Activated CD4-positive, alpha-beta T cell treated with anti-CD3 and anti-CD28 coated beads for 36 hours (primary cell): Measurements from ENCODE around the gene MIA3. TPM values are rescaled to one million over a fixed set of nuclear protein-coding genes. Genes with fewer than 3 reads are reported as not detected.

ENCODE experiments used
- ATAC-seq: fragments of 200-7000 bp; cut with Tn5 transposase; one replicate; pipeline ENCODE4 v1.10.0; 2021; ENCODE audit warnings: mild to moderate bottlenecking, moderate library complexity
- CTCF ChIA-PET: fragments of 350-600 bp; sonication (Branson Sonifier 250); formaldehyde crosslinking; loops from one replicate; lab custom pipeline; 2021; ENCODE audit warnings: antibody characterized with exemption; lab: Charles Lee
- POLR2A ChIA-PET: fragments of 350-600 bp; sonication (Branson Sonifier 250); formaldehyde crosslinking; loops from one replicate; lab custom pipeline; 2021; ENCODE audit warnings: antibody characterized with exemption, inconsistent platforms; lab: Charles Lee
- DNase-seq: peaks from one replicate; pipeline ENCODE4 v3.0.0-alpha.2; 2020
- H3K27ac Mint-ChIP-seq: one replicate; pipeline ENCODE4 v1.8.0; 2021; ENCODE audit warnings: mixed read lengths
- H3K27me3 Mint-ChIP-seq: one replicate; pipeline ENCODE4 v1.8.0; 2021; ENCODE audit warnings: mixed read lengths
- H3K36me3 Mint-ChIP-seq: one replicate; pipeline ENCODE4 v1.8.0; 2021; ENCODE audit warnings: low read depth, mixed read lengths
- H3K4me1 Mint-ChIP-seq: one replicate; pipeline ENCODE4 v1.8.0; 2021; ENCODE audit warnings: mixed read lengths
- H3K4me3 Mint-ChIP-seq: one replicate; pipeline ENCODE4 v1.8.0; 2021; ENCODE audit warnings: mild to moderate bottlenecking, moderate library complexity, mixed read lengths
- H3K9me3 Mint-ChIP-seq: one replicate; pipeline ENCODE4 v1.8.0; 2021; ENCODE audit warnings: low read depth, mixed read lengths
- intact Hi-C, 2 experiments: fragments of 100-400 bp; cut with DNase I in 1 of 2; cut with micrococcal nuclease in 1 of 2; formaldehyde crosslinking; loops; one replicate each; pipeline versions ENCODE4 v1.14.2 to v1.15.1; 2022 to 2024; cut with DNase I, micrococcal nuclease
- total RNA-seq, 2 experiments: library from RNA; stranded (reverse); gene quantifications; one replicate each; pipeline ENCODE4 v1.2.3, GENCODE V29; 2021

The MIA3 gene
- total RNA-seq, 2 experiments from 2014 or later, result 46.7 to 57.9 TPM

- H3K4me1 Mint-ChIP-seq, result peaks cover 11% of the 10 kb centered on the region
- H3K27ac Mint-ChIP-seq, result no peak overlapping the region
- peaks cover 18% of the 10 kb centered on the region for H3K36me3 Mint-ChIP-seq
- ATAC-seq (no peak), DNase-seq (no peak)
- intact Hi-C loops, result loop anchor here in 1 of 2 experiments (5.0 kb wide), 1 partner anchor 41 kb away; no protein-coding TSS in a partner anchor
- POLR2A ChIA-PET, result no interaction called here
- H3K27me3 Mint-ChIP-seq, result no peaks in the 10 kb centered on the region
- CTCF ChIA-PET, result interaction anchor here (0.6 to 1.6 kb wide), 6 partner anchors 13 to 1144 kb away, joined by 3 to 5 read pairs (median 3); no protein-coding TSS in a partner anchor
- no peaks in the 10 kb centered on the region for H3K9me3 Mint-ChIP-seq
- no peak overlapping the region for H3K4me3 Mint-ChIP-seq
These were observed 79.9 kb downstream of the MIA3 start for GRCh38 chr1:222697826-222698225.

- ChIA-PET POLR2A (no interaction called here), CTCF (interaction anchor here (0.9 to 1.8 kb wide), 3 partner anchors 11 to 187 kb away, joined by 3 to 6 read pairs (median 3); no protein-coding TSS in a partner anchor)
- Mint-ChIP-seq H3K9me3 (no peaks in the 10 kb centered on the region), H3K27me3 (no peaks in the 10 kb centered on the region), H3K27ac (no peak overlapping the region), H3K4me3 (no peak overlapping the region), H3K36me3 (peaks cover 33% of the 10 kb centered on the region), H3K4me1 (peaks cover 27% of the 10 kb centered on the region)
- ATAC-seq (no peak), DNase-seq (no peak)
- intact Hi-C loops, result no loop called here
These were observed 84.3 kb downstream of the MIA3 start for GRCh38 chr1:222702210-222702609.

- no peak overlapping the region for H3K4me3 Mint-ChIP-seq
- ATAC-seq, result no peak
- peaks cover 34% of the 10 kb centered on the region for H3K36me3 Mint-ChIP-seq
- peaks cover 32% of the 10 kb centered on the region for H3K4me1 Mint-ChIP-seq
- H3K27me3 Mint-ChIP-seq, result no peaks in the 10 kb centered on the region
- DNase-seq, result no peak
- no peaks in the 10 kb centered on the region for H3K9me3 Mint-ChIP-seq
- peak overlapping the region; percentile 2 for H3K27ac Mint-ChIP-seq
- ChIA-PET CTCF (interaction anchor here (0.9 kb wide), 1 partner anchor 60 kb away, joined by 3 read pairs; no protein-coding TSS in a partner anchor), POLR2A (no interaction called here)
- intact Hi-C loops, result no loop called here
These were observed 86.4 kb downstream of the MIA3 start for GRCh38 chr1:222704260-222704659.

- H3K4me1 Mint-ChIP-seq, result peaks cover 43% of the 10 kb centered on the region
- H3K9me3 Mint-ChIP-seq, result no peaks in the 10 kb centered on the region
- peaks cover 34% of the 10 kb centered on the region for H3K36me3 Mint-ChIP-seq
- CTCF ChIA-PET, result no interaction called here
- no peak overlapping the region for H3K27ac Mint-ChIP-seq
- H3K4me3 Mint-ChIP-seq, result no peak overlapping the region
- H3K27me3 Mint-ChIP-seq, result no peaks in the 10 kb centered on the region
- POLR2A ChIA-PET, result no interaction called here
- no peak for DNase-seq
- intact Hi-C loops, result no loop called here
- ATAC-seq, result no peak
These were observed 88.9 kb downstream of the MIA3 start for GRCh38 chr1:222706815-222707214.

- H3K4me1 Mint-ChIP-seq, result peaks cover 41% of the 10 kb centered on the region
- intact Hi-C loops, result loop anchor here (5.0 to 10.0 kb wide), 2 partner anchors 125 to 982 kb away; partner anchors contain the start of gene TAF1A (in 1 of the 2)
- peak overlapping the region; percentile 10 for H3K27ac Mint-ChIP-seq
- no peak for DNase-seq
- peak overlapping the region; percentile 6 for H3K4me3 Mint-ChIP-seq
- H3K27me3 Mint-ChIP-seq, result no peaks in the 10 kb centered on the region
- ChIA-PET CTCF (interaction anchor here (0.8 kb wide), 1 partner anchor 115 kb away, joined by 3 read pairs; no protein-coding TSS in a partner anchor), POLR2A (no interaction called here)
- no peak for ATAC-seq
- no peaks in the 10 kb centered on the region for H3K9me3 Mint-ChIP-seq
- peaks cover 28% of the 10 kb centered on the region for H3K36me3 Mint-ChIP-seq
These were observed 91.8 kb downstream of the MIA3 start for GRCh38 chr1:222709700-222710153.

- DNase-seq (peak; percentile 73), ATAC-seq (peak; percentile 47)
- Mint-ChIP-seq H3K4me1 (peaks cover 37% of the 10 kb centered on the region), H3K4me3 (peak overlapping the region; percentile 98), H3K36me3 (peaks cover 26% of the 10 kb centered on the region), H3K27ac (peak overlapping the region; percentile 100), H3K27me3 (no peaks in the 10 kb centered on the region), H3K9me3 (no peaks in the 10 kb centered on the region)
- CTCF ChIA-PET, result interaction anchor here (0.9 to 1.0 kb wide), 3 partner anchors 10 to 77 kb away, joined by 3 read pairs; no protein-coding TSS in a partner anchor
- intact Hi-C loops, result loop anchor here (1.0 to 10.0 kb wide), 11 partner anchors 56 to 1134 kb away; partner anchors contain the start of genes DISP1 (in 1 of the 2), DUSP10 (in 1 of the 2), SUSD4 (in 1 of the 2) and TAF1A (in 1 of the 2)
- POLR2A ChIA-PET, result interaction anchor here (0.7 to 1.7 kb wide), 3 partner anchors 67 to 422 kb away, joined by 3 to 8 read pairs (median 4); no protein-coding TSS in a partner anchor
These were observed 93.7 kb downstream of the MIA3 start for GRCh38 chr1:222711319-222712252.

GRCh38 chr1:222712253-222713090 lies 94.6 kb downstream of the MIA3 start, which contains the start of the genes AIDA and BROX:
TSS of gene AIDA (minus strand) at chr1:222712491. CDS start at chr1:222712317, 174 bp downstream.
TSS of gene BROX (plus strand) at chr1:222712564. CDS start at chr1:222715700, 3,136 bp downstream.
- H3K27me3 Mint-ChIP-seq, result no peaks in the 10 kb centered on the region
- peak; percentile 83 for ATAC-seq
- ChIA-PET CTCF (interaction anchor here (0.9 to 1.7 kb wide), 3 partner anchors 11 to 432 kb away, joined by 3 to 8 read pairs (median 3); no protein-coding TSS in a partner anchor), POLR2A (interaction anchor here (0.8 to 1.7 kb wide), 2 partner anchors 68 to 93 kb away, joined by 3 to 8 read pairs; no protein-coding TSS in a partner anchor)
- H3K36me3 Mint-ChIP-seq, result peaks cover 29% of the 10 kb centered on the region
- intact Hi-C loops, result loop anchor here (1.0 to 10.0 kb wide), 12 partner anchors 57 to 1133 kb away; partner anchors contain the start of genes TAF1A (in 2 of the 2), DISP1 (in 1 of the 2), DUSP10 (in 1 of the 2) and SUSD4 (in 1 of the 2)
- peak within 1 kb of the TSS; percentile 100 for H3K27ac Mint-ChIP-seq
- no peaks in the 10 kb centered on the region for H3K9me3 Mint-ChIP-seq
- peaks cover 35% of the 10 kb centered on the region for H3K4me1 Mint-ChIP-seq
- H3K4me3 Mint-ChIP-seq, result peak within 1 kb of the TSS; percentile 98
- peak; percentile 97 for DNase-seq

GRCh38 chr1:222713091-222713961 lies 95.4 kb downstream of the MIA3 start:
- ATAC-seq (peak; percentile 68), DNase-seq (peak; percentile 92)
- H3K27ac Mint-ChIP-seq, result peak overlapping the region; percentile 100
- H3K9me3 Mint-ChIP-seq, result no peaks in the 10 kb centered on the region
- intact Hi-C loops, result loop anchor here (1.0 to 10.0 kb wide), 6 partner anchors 59 to 986 kb away; partner anchors contain the start of genes TAF1A (in 2 of the 2) and DUSP10 (in 1 of the 2)
- no peaks in the 10 kb centered on the region for H3K27me3 Mint-ChIP-seq
- H3K4me3 Mint-ChIP-seq, result peak overlapping the region; percentile 98
- ChIA-PET CTCF (interaction anchor here (0.9 to 1.7 kb wide), 3 partner anchors 12 to 431 kb away, joined by 3 to 8 read pairs (median 3); no protein-coding TSS in a partner anchor), POLR2A (interaction anchor here (0.7 to 1.7 kb wide), 3 partner anchors 12 to 94 kb away, joined by 3 to 8 read pairs (median 6); no protein-coding TSS in a partner anchor)
- H3K4me1 Mint-ChIP-seq, result peaks cover 37% of the 10 kb centered on the region
- peaks cover 30% of the 10 kb centered on the region for H3K36me3 Mint-ChIP-seq

- H3K27ac Mint-ChIP-seq, result peak overlapping the region; percentile 29
These were observed 98.5 kb downstream of the MIA3 start for GRCh38 chr1:222716393-222716792.

More at GRCh38 chr1:222716393-222716792, 98.5 kb downstream of the MIA3 start:
- peaks cover 37% of the 10 kb centered on the region for H3K36me3 Mint-ChIP-seq
- intact Hi-C loops, result loop anchor here in 1 of 2 experiments (10.0 kb wide), 1 partner anchor 132 kb away; the partner anchor contains the start of gene TAF1A
- ChIA-PET CTCF (no interaction called here), POLR2A (no interaction called here)
- H3K27me3 Mint-ChIP-seq, result no peaks in the 10 kb centered on the region
- H3K4me3 Mint-ChIP-seq, result no peak overlapping the region
- H3K9me3 Mint-ChIP-seq, result no peaks in the 10 kb centered on the region
- peaks cover 24% of the 10 kb centered on the region for H3K4me1 Mint-ChIP-seq
- ATAC-seq (no peak), DNase-seq (no peak)
